Putamen (tissue), 1 donor: ENCODE measurements around the gene G6PC2.
"Not testable (repeated sequence)": the region's sequence is repeated elsewhere in the genome, so short reads cannot be mapped to it uniquely, and the experiment has no call there.

Experiments
- DNase-seq: peaks from one replicate; pipeline ENCODE4 v3.0.0-alpha.2; 2016; ENCODE audit warnings: low spot score

Gene G6PC2

GRCh38 chr2:168901003-168901402 lies at the start of gene G6PC2:
Gene G6PC2, plus strand, starts transcription at chr2:168901291. Its CDS starts 41 bp downstream, at chr2:168901332.
- DNase-seq: no peak

GRCh38 chr2:168851674-168852320 lies 49.3 kb upstream of the G6PC2 start:
- DNase-seq: no peak

GRCh38 chr2:168852481-168852880 lies 48.6 kb upstream of the G6PC2 start:
- DNase-seq: no peak

GRCh38 chr2:168853471-168853870 lies 47.6 kb upstream of the G6PC2 start:
- DNase-seq: no peak

GRCh38 chr2:168854651-168855050 lies 46.4 kb upstream of the G6PC2 start:
- DNase-seq: no peak

- no peak for DNase-seq
Observed at GRCh38 chr2:168855601-168856000, 45.5 kb upstream of the G6PC2 start.

GRCh38 chr2:168858146-168858545 lies 42.9 kb upstream of the G6PC2 start:
- DNase-seq: no peak

GRCh38 chr2:168867164-168867563 lies 33.9 kb upstream of the G6PC2 start:
- DNase-seq: not testable (repeated sequence)

- not testable (repeated sequence) for DNase-seq
Observed at GRCh38 chr2:168870369-168870768, 30.7 kb upstream of the G6PC2 start.

GRCh38 chr2:168870824-168871223 lies 30.3 kb upstream of the G6PC2 start:
- DNase-seq: not testable (repeated sequence)

GRCh38 chr2:168874368-168875054 lies 26.6 kb upstream of the G6PC2 start:
- DNase-seq: no peak

GRCh38 chr2:168882163-168882562 lies 18.9 kb upstream of the G6PC2 start:
- not testable (repeated sequence) for DNase-seq

- no peak for DNase-seq
Observed at GRCh38 chr2:168884975-168885374, 16.1 kb upstream of the G6PC2 start.

- no peak for DNase-seq
Observed at GRCh38 chr2:168889635-168890005, 11.5 kb upstream of the G6PC2 start.

GRCh38 chr2:168890006-168890782 lies 10.9 kb upstream of the G6PC2 start, which contains the start of gene SPC25:
Gene SPC25, minus strand, starts transcription at chr2:168890430. Its CDS starts 911 bp downstream, at chr2:168889519.
- DNase-seq: peak; percentile 84

- DNase-seq: no peak
Observed at GRCh38 chr2:168892327-168892726, 8.8 kb upstream of the G6PC2 start.

GRCh38 chr2:168894101-168894500 lies 7.0 kb upstream of the G6PC2 start:
- DNase-seq: no peak

- DNase-seq: no peak
Observed at GRCh38 chr2:168894720-168895119, 6.4 kb upstream of the G6PC2 start.

- DNase-seq: no peak
Observed at GRCh38 chr2:168895771-168896170, 5.3 kb upstream of the G6PC2 start.

- no peak for DNase-seq
Observed at GRCh38 chr2:168896783-168897182, 4.3 kb upstream of the G6PC2 start.

- DNase-seq: no peak
Observed at GRCh38 chr2:168897449-168897848, 3.6 kb upstream of the G6PC2 start.

GRCh38 chr2:168903888-168904287 lies 2.8 kb downstream of the G6PC2 start:
- DNase-seq: no peak

GRCh38 chr2:168904358-168904757 lies 3.3 kb downstream of the G6PC2 start:
- DNase-seq: no peak
